Measurements from ENCODE around the gene XRCC1.

Gene XRCC1

GRCh38 chr19:43611788-43612187 lies 36.5 kb upstream of the XRCC1 start, which contains the start of gene SRRM5:
Gene SRRM5, plus strand, starts transcription at chr19:43612088. Its CDS starts 34 bp downstream, at chr19:43612122.
- H3K27ac ChIP-seq (replicated peaks; ENCODE audit: low read length), result no peak within 1 kb of the TSS
- H3K27me3 ChIP-seq (ENCODE audit: control insufficient read depth in 3 of 3, insufficient read depth in 3 of 3, low read depth in 1 of 3, low read length in 3 of 3), result no peaks in the 10 kb centered on the region
- no peak within 1 kb of the TSS for H2BK15ac ChIP-seq (ENCODE audit: low read length)
- H3K9me3 ChIP-seq (replicated peaks in 1 of 2; ENCODE audit: control insufficient read depth in 2 of 2, insufficient read depth in 1 of 2, low read depth in 1 of 2, low read length in 2 of 2), result no peaks in the 10 kb centered on the region
- WGBS, 2 donors (ENCODE audit: extremely low coverage in 2 of 2, insufficient read length in 2 of 2, insufficient replicate concordance in 1 of 2), result no CpG with 5 or more reads among the region's 3 CpGs
- H2BK5ac ChIP-seq (ENCODE audit: low read length), result no peak within 1 kb of the TSS
- H3K4me2 ChIP-seq (ENCODE audit: insufficient read depth, low read length, poor library complexity, severe bottlenecking), result no peak within 1 kb of the TSS
- H3K9ac ChIP-seq (ENCODE audit: low read depth, low read length, poor library complexity), result no peak within 1 kb of the TSS
- H3K4ac ChIP-seq (ENCODE audit: low read length), result no peak within 1 kb of the TSS
- no peak within 1 kb of the TSS for H4K8ac ChIP-seq (ENCODE audit: low read depth, low read length)
- DNase-seq (ENCODE audit: low spot score), result no peak
- no peak within 1 kb of the TSS for H2AFZ ChIP-seq (ENCODE audit: low read length)
- no peak within 1 kb of the TSS for H2BK12ac ChIP-seq (ENCODE audit: low read length)
- no peaks in the 10 kb centered on the region for H3K4me1 ChIP-seq (ENCODE audit: control insufficient read depth in 2 of 2, insufficient read depth in 1 of 2, low read depth in 1 of 2, low read length in 2 of 2)
- H3K14ac ChIP-seq (ENCODE audit: low read length), result no peak within 1 kb of the TSS
- H3K18ac ChIP-seq (ENCODE audit: low read length), result no peak within 1 kb of the TSS
- H2BK120ac ChIP-seq (ENCODE audit: low read depth, low read length), result no peak within 1 kb of the TSS
- no peak within 1 kb of the TSS for H2AK5ac ChIP-seq (ENCODE audit: low read depth, low read length)
- H3K23ac ChIP-seq (ENCODE audit: low read depth, low read length, poor library complexity), result no peak within 1 kb of the TSS
- peaks cover 26 to 85% of the 10 kb centered on the region in 2 donors for H3K36me3 ChIP-seq (replicated peaks in 1 of 2; ENCODE audit: control insufficient read depth in 2 of 2, insufficient read depth in 2 of 2, low read length in 2 of 2)
- H4K91ac ChIP-seq (ENCODE audit: low read depth, low read length, poor library complexity), result no peak within 1 kb of the TSS
- peaks cover 22% of the 10 kb centered on the region for H3K79me1 ChIP-seq (ENCODE audit: low read depth, low read length)
- H3K4me3 ChIP-seq (ENCODE audit: low read length in 2 of 2), result no peak within 1 kb of the TSS

DNA sequence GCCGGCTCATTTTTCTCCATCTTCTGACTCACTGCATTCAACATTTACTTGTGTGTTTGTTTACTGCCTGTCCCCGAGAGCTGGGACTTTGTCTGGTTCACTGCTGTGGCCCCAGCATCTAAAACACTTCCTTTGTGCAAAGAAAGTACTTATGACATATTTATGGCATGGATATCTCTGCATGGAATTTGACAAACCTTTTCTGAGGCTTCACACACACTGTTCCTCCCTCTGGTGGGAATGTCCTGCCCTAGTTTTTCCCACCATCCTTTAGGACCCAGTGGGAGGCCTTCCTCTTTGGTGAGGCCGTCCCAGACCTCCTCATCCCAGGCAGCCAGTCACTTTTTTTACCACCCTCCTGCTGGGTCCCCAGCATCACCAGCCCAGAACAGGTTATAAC lies 35.2 kb upstream of the XRCC1 start:
- no peak overlapping the region for H2BK15ac ChIP-seq (ENCODE audit: low read length)
- H3K27me3 ChIP-seq (ENCODE audit: control insufficient read depth in 3 of 3, insufficient read depth in 3 of 3, low read depth in 1 of 3, low read length in 3 of 3), result no peaks in the 10 kb centered on the region
- no peak overlapping the region for H2AK5ac ChIP-seq (ENCODE audit: low read depth, low read length)
- no peak overlapping the region for H3K4me3 ChIP-seq (ENCODE audit: low read length in 2 of 2)
- no peak overlapping the region for H2AFZ ChIP-seq (ENCODE audit: low read length)
- no peak overlapping the region for H3K4ac ChIP-seq (ENCODE audit: low read length)
- H3K36me3 ChIP-seq (replicated peaks in 1 of 2; ENCODE audit: control insufficient read depth in 2 of 2, insufficient read depth in 2 of 2, low read length in 2 of 2), result peaks cover 29 to 88% of the 10 kb centered on the region in 2 donors
- no peaks in the 10 kb centered on the region for H3K9me3 ChIP-seq (replicated peaks in 1 of 2; ENCODE audit: control insufficient read depth in 2 of 2, insufficient read depth in 1 of 2, low read depth in 1 of 2, low read length in 2 of 2)
- no peak overlapping the region for H4K91ac ChIP-seq (ENCODE audit: low read depth, low read length, poor library complexity)
- no peak overlapping the region for H3K14ac ChIP-seq (ENCODE audit: low read length)
- no peak overlapping the region for H4K8ac ChIP-seq (ENCODE audit: low read depth, low read length)
- no peak overlapping the region for H3K4me2 ChIP-seq (ENCODE audit: insufficient read depth, low read length, poor library complexity, severe bottlenecking)
- H3K4me1 ChIP-seq (ENCODE audit: control insufficient read depth in 2 of 2, insufficient read depth in 1 of 2, low read depth in 1 of 2, low read length in 2 of 2), result no peaks in the 10 kb centered on the region
- H3K79me1 ChIP-seq (ENCODE audit: low read depth, low read length), result peaks cover 19% of the 10 kb centered on the region
- no peak overlapping the region for H3K23ac ChIP-seq (ENCODE audit: low read depth, low read length, poor library complexity)
- H3K9ac ChIP-seq (ENCODE audit: low read depth, low read length, poor library complexity), result no peak overlapping the region
- no peak overlapping the region for H2BK120ac ChIP-seq (ENCODE audit: low read depth, low read length)
- H2BK12ac ChIP-seq (ENCODE audit: low read length), result no peak overlapping the region
- no peak overlapping the region for H3K18ac ChIP-seq (ENCODE audit: low read length)
- no peak overlapping the region for H2BK5ac ChIP-seq (ENCODE audit: low read length)
- no CpG with 5 or more reads among the region's 3 CpGs for WGBS, 2 donors (ENCODE audit: extremely low coverage in 2 of 2, insufficient read length in 2 of 2, insufficient replicate concordance in 1 of 2)
- DNase-seq (ENCODE audit: low spot score), result no peak
- H3K27ac ChIP-seq (replicated peaks; ENCODE audit: low read length), result no peak overlapping the region

DNA sequence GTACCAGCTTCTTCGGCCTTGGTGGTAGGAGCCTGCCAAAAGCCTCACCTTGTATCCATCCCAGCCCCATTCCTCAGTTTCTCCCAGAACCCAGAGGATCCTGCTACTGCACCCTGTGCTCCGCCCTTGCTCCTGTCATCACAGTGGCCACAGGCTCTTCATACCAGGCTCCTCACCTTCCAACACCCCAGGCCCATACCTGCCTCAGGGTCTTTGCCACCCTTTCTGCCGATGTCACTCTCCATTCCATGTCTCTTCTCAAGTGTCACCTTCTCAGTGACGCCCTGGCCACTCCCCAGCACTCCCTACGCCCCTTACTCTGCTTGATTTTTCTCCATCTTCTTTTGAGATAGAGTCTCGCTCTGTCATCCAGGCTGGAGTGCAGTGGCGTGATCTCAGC lies 34.5 kb upstream of the XRCC1 start:
- Histone ChIP-seq H4K8ac (ENCODE audit: low read depth, low read length) (no peak overlapping the region), H3K36me3 (replicated peaks in 1 of 2; ENCODE audit: control insufficient read depth in 2 of 2, insufficient read depth in 2 of 2, low read length in 2 of 2) (peaks cover 31 to 88% of the 10 kb centered on the region in 2 donors), H2BK12ac (ENCODE audit: low read length) (no peak overlapping the region), H3K23ac (ENCODE audit: low read depth, low read length, poor library complexity) (no peak overlapping the region), H3K4me1 (ENCODE audit: control insufficient read depth in 2 of 2, insufficient read depth in 1 of 2, low read depth in 1 of 2, low read length in 2 of 2) (no peaks in the 10 kb centered on the region), H4K91ac (ENCODE audit: low read depth, low read length, poor library complexity) (no peak overlapping the region), H3K9me3 (replicated peaks in 1 of 2; ENCODE audit: control insufficient read depth in 2 of 2, insufficient read depth in 1 of 2, low read depth in 1 of 2, low read length in 2 of 2) (no peaks in the 10 kb centered on the region), H3K9ac (ENCODE audit: low read depth, low read length, poor library complexity) (no peak overlapping the region), H3K27ac (replicated peaks; ENCODE audit: low read length) (no peak overlapping the region), H2AK5ac (ENCODE audit: low read depth, low read length) (no peak overlapping the region), H2AFZ (ENCODE audit: low read length) (no peak overlapping the region), H2BK15ac (ENCODE audit: low read length) (no peak overlapping the region), H3K4me2 (ENCODE audit: insufficient read depth, low read length, poor library complexity, severe bottlenecking) (no peak overlapping the region), H2BK120ac (ENCODE audit: low read depth, low read length) (no peak overlapping the region), H3K14ac (ENCODE audit: low read length) (no peak overlapping the region), H3K4me3 (ENCODE audit: low read length in 2 of 2) (no peak overlapping the region), H2BK5ac (ENCODE audit: low read length) (no peak overlapping the region), H3K79me1 (ENCODE audit: low read depth, low read length) (peaks cover 18% of the 10 kb centered on the region), H3K4ac (ENCODE audit: low read length) (no peak overlapping the region), H3K18ac (ENCODE audit: low read length) (no peak overlapping the region), H3K27me3 (ENCODE audit: control insufficient read depth in 3 of 3, insufficient read depth in 3 of 3, low read depth in 1 of 3, low read length in 3 of 3) (no peaks in the 10 kb centered on the region)
- no CpG with 5 or more reads among the region's 7 CpGs for WGBS, 2 donors (ENCODE audit: extremely low coverage in 2 of 2, insufficient read length in 2 of 2, insufficient replicate concordance in 1 of 2)
- DNase-seq (ENCODE audit: low spot score), result no peak

GRCh38 chr19:43607238-43608205 lies 32.2 kb upstream of the XRCC1 start:
- no peak overlapping the region for H3K14ac ChIP-seq (ENCODE audit: low read length)
- H3K4me1 ChIP-seq (ENCODE audit: control insufficient read depth in 2 of 2, insufficient read depth in 1 of 2, low read depth in 1 of 2, low read length in 2 of 2), result no peaks in the 10 kb centered on the region
- WGBS, 2 donors (ENCODE audit: extremely low coverage in 2 of 2, insufficient read length in 2 of 2, insufficient replicate concordance in 1 of 2), result no CpG with 5 or more reads among the region's 28 CpGs
- H2AK5ac ChIP-seq (ENCODE audit: low read depth, low read length), result no peak overlapping the region
- peaks cover 12% of the 10 kb centered on the region for H3K79me1 ChIP-seq (ENCODE audit: low read depth, low read length)
- H3K9ac ChIP-seq (ENCODE audit: low read depth, low read length, poor library complexity), result no peak overlapping the region
- no peak overlapping the region for H2BK5ac ChIP-seq (ENCODE audit: low read length)
- H2BK15ac ChIP-seq (ENCODE audit: low read length), result no peak overlapping the region
- H3K18ac ChIP-seq (ENCODE audit: low read length), result no peak overlapping the region
- H3K27me3 ChIP-seq (ENCODE audit: control insufficient read depth in 3 of 3, insufficient read depth in 3 of 3, low read depth in 1 of 3, low read length in 3 of 3), result no peaks in the 10 kb centered on the region
- H3K9me3 ChIP-seq (replicated peaks in 1 of 2; ENCODE audit: control insufficient read depth in 2 of 2, insufficient read depth in 1 of 2, low read depth in 1 of 2, low read length in 2 of 2), result no peaks in the 10 kb centered on the region
- no peak overlapping the region for H2BK120ac ChIP-seq (ENCODE audit: low read depth, low read length)
- no peak overlapping the region for H2BK12ac ChIP-seq (ENCODE audit: low read length)
- no peak overlapping the region for H4K91ac ChIP-seq (ENCODE audit: low read depth, low read length, poor library complexity)
- H3K36me3 ChIP-seq (replicated peaks in 1 of 2; ENCODE audit: control insufficient read depth in 2 of 2, insufficient read depth in 2 of 2, low read length in 2 of 2), result peaks cover 21 to 81% of the 10 kb centered on the region in 2 donors
- H3K27ac ChIP-seq (replicated peaks; ENCODE audit: low read length), result no peak overlapping the region
- H3K4me3 ChIP-seq (ENCODE audit: low read length in 2 of 2), result no peak overlapping the region
- no peak overlapping the region for H2AFZ ChIP-seq (ENCODE audit: low read length)
- H3K23ac ChIP-seq (ENCODE audit: low read depth, low read length, poor library complexity), result no peak overlapping the region
- H3K4me2 ChIP-seq (ENCODE audit: insufficient read depth, low read length, poor library complexity, severe bottlenecking), result no peak overlapping the region
- H4K8ac ChIP-seq (ENCODE audit: low read depth, low read length), result no peak overlapping the region
- DNase-seq (ENCODE audit: low spot score), result no peak
- no peak overlapping the region for H3K4ac ChIP-seq (ENCODE audit: low read length)
